NCI-H1092 treated with DMSO at 0.1 percent for 48 hours (cell line): ENCODE results near the gene ITPRID1.
A peak's percentile ranks its signal among the peaks of the same experiment; 100 is the strongest.

Source experiments
- DNase-seq: peaks from one replicate; lab custom pipeline; 2025; lab: John Stamatoyannopoulos, UW

The ITPRID1 gene

DNA sequence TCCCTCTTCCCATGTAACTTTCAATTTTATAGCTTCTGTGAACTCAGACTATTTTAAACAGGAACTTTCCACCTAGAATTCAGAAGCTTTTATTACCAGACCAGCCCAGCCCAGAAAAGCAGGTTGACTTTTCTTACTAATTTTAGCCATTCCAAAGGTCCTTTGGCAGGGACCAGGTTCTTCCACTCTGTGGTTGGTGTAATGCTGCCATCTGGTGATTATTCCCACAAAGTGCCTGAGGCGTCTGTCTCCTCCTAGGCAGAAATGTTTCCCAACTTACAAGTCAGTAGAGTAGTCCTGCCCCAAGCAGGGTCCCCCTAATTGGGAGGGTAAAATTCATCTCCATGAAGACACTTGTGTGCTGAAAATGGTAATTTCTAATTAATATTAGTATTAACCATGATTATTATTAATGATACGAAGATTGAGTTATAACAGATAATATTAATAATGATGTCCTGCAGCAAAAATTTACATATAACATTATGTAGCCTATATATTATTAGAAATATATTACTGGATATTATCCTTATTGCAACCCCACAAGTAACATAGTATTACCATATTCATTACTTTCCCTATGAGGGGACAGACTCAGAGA, 120.1 kb downstream of the ITPRID1 start:
- DNase-seq, result peak; percentile 36

DNA sequence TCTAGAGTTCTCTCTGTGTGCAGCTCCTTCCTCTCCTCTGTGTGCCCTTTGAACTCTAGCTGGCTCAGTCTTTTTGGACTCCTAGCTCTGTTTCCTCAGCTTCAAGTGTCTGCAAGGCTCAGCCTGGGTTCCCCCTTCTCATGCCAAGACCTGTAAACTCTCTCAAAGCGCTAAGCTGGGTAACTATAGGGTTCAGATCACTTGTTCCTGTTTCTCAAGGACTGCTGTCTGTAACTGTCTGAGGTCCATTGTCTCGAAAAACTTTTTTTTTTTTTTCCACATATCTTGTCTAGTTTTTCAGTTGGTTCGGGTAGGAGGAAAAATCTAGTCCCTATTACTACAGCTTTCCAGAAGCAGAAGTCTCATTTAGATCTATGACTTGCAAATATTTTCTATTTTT, 126.5 kb downstream of the ITPRID1 start:
- no peak for DNase-seq

DNA sequence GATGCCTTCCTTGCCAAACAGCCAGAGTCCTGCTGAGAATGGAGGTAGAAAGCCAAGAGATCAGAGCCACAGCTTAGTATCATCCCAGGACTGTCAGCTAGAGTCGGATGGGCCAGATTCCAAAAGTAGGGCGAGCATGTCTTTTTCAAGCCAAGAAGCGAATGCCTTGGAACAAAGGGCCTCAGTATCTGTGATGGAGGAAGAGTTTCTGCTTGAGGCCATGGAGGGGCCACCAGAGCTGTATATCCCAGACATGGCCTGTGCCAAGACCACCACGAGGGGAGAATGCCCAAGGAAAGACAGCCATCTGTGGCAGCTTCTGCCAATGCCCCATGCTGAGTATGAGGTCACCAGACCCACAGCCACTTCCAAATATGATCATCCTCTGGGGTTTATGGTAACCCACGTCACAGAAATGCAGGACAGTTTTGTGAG, 128.8 kb downstream of the ITPRID1 start:
- no peak for DNase-seq

GRCh38 chr7:31646942-31647341, 133.1 kb downstream of the ITPRID1 start:
- DNase-seq, result no peak

DNA sequence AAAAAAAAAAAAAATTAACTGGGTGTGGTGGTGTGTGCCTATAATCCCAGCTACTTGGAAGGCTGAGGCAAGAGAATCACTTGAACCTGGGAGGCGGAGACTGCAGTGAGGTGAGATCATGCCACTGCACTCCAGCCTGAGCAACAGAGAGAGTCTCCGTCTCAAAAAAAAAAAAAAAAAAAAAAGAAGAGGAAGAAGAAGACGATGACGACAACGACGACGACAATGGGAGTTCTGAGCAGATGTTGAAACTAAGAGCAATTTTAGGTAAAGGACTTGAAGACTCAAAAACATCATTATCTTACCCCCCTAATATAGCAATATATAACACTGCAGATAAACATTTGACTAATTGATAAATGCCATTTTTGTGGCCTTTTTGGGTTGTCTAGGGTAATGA, 133.6 kb downstream of the ITPRID1 start:
- no peak for DNase-seq

DNA sequence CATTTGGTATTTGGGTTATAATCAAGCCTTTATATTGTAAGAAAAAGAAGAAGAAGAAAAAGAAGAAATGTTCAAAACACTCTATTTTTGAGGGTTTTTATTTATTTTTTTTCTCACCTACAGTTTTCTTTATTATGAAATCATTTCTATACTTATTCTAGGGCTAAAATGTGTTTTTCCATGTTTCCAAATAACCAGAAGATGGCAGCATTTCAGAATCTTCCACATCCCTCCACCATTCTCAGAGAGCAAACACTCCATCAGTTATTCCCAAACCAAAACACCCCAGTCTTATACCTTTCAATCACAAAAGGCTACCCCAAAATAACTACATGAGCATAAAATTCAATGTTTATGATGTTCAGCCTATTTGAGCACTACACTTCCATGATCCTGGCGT, 134.4 kb downstream of the ITPRID1 start:
- peak; percentile 26 for DNase-seq

- no peak for DNase-seq
Observed at GRCh38 chr7:31648880-31649279, 135.0 kb downstream of the ITPRID1 start.

GRCh38 chr7:31651234-31652062, 137.6 kb downstream of the ITPRID1 start:
- DNase-seq, result no peak

DNA sequence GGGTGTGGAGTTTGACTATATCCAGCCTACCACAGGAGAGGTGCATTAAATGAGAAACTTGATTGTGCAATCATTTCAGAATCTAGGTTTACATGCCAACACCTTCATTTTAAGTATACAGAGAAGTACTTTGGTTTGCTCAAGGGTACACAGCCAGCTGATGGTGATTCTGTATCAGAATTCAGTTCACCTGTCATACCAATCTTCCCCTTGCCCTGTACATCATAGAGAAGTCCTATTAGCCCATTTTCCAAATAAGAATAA, 138.1 kb downstream of the ITPRID1 start:
- no peak for DNase-seq

- no peak for DNase-seq
Observed at GRCh38 chr7:31663072-31663471, 149.2 kb downstream of the ITPRID1 start.

DNA sequence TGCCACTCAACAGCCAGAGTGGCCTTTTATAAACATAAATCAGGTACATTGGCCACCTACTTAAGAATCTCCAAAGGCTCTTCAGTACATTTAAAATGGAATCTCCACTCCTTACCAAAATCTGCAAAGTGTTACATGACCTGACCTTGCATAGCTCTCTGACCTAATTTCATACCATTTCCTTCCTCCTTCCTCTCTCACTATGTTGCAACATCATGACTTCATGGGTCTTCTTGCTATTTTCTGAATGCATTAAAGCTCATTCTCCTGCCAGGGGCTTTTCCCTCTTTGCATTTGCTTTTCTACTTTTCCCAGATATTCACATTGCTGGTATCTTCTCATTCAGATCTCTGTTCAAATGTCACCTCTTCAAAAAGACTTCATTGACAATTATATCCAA, 151.0 kb downstream of the ITPRID1 start:
- no peak for DNase-seq

DNA sequence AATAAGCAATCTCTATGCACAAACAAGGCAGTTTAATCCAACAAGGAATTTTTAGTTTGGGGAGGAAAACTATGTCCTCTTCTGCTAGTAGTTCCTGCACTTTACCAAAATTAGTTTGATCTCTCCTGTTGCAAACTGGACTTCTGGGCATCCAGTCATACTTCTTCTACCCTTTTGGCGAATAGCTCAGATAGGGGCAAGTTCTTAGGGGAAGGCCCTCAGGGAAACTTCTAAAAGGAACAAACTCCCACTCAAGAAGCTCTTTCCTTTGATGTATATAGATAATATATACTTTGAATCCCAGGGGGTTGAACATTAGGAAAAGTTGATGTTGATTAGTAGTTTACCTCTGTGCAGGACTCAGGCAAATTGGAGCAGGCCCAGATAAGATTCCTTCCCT, 151.7 kb downstream of the ITPRID1 start:
- no peak for DNase-seq

DNA sequence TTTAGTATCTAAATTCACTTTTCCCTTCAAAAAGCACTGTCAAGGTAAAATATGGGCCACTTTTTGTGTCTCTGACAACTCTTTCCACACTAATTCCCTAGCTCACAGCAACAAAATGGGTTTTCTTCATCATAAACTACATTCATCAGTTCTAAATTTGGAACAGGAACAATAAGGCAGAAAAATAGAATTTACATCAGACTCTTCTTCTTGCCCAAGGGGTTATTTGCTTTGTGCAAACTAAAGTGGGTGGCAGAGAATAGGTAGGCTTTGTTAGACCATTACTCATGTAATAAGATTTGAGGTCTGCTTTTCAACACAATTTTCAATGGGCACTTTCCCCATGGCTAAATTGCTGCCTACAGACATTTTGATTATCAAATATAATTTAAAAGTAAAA, 155.6 kb downstream of the ITPRID1 start:
- no peak for DNase-seq

DNA sequence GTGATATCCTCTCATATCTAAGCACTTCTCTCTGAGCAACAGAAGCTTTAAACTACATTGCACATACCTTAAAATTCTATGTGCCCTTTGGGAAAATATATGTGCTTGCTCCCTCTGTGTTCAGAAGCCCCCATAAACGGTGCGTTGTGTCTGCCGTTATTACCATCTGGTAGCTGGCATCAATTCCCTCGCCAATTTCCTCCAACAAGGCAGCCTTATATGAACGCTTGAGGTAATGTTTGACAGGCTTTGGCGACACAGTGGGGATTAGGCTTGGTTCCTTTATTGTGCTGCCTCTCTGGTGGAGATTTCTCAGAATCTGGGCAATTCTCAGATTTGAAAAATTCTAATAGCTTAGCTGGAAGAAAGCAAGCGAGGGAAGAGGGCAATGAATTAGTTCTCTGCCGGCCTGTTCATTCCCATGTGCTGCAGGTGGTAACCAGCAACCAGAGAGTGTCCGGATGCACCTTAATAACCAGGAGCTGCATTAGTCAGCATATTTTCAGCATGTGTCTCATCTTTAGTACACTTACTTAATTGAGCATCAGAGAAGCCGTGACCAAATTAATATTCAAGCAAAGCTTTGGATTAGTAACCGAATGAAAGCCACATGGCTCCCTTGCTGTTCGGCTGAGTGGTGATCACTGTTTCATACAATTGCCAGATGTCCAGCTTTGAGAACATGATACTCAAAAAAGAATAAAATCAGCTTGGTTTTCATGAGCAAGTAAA, 165.8 kb downstream of the ITPRID1 start:
- peak; percentile 10 for DNase-seq

DNA sequence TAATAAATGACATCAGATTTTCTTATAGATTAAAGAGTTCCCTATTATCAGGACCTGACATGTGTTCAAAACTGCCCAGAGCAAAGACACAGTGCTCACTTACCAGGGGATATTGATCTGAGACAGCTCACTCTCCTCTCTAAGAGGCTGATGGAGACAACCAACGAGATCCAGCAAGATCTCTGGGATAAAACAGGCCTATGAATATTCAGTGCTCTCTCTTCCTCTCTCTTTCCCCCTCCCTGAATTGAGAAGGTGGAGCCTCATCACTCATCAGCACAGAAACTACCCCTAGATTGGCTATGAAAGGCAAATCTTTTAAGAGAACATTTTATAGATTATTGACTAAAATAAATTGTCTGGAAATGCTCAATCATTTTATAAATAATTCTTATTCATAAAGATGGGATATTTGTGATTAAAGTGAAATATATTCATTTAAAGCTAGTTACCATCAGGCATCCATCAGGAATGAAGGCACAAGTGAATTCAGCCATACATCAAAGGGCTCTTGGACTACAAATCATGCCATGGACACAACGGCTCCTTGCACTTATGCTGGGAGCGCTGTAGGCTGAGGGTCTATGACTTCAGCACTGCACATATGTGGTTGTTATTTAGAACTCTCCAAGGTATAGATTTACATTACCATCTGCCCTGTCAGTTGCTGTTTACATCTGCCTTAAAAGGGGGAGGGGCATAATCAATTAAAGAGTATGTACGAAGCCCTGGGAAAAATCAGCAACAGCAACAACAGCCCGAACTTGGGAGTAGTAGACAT, 169.7 kb downstream of the ITPRID1 start:
- DNase-seq, result no peak

DNA sequence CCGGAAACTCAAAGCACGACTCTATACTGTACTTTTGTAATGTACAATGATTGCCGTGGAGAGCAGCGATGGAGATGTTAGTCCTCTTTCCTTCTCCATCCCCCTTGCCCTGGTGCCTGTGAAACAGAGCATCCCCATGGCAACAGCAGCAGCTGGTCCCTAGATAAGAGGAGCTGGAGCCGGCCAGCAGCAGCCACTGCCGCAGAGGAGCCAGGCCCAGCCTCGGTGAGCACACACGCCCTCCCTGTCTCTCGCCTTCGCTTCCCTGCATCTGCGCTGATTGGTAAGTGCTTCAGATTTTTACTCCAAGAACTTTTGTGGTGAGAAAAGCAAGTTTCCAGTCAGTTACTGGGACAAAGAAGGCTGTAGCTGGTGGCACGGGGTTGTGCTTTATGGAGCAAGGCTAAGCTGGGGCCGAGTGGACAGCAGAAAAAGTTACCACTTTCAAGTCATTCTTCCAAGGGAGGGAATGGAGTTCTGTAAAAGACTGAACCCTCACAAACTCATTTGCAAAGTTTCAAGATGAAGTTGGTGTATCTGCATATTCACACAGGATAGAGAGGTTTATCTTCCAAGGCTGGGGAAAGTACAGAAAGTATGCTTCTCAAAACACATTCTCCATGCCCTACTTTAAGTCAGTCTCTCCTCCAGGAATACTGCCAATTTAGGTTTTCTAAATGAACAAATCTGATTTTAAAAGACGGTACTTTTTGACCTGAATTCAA, 173.3 kb downstream of the ITPRID1 start, which contains the start of gene PPP1R17:
Gene PPP1R17 (plus strand): TSS at position 192 of the 725 bp plus-strand sequence. CDS start 5,227 bp downstream, outside the sequence.
- DNase-seq, result peak; percentile 63

DNA sequence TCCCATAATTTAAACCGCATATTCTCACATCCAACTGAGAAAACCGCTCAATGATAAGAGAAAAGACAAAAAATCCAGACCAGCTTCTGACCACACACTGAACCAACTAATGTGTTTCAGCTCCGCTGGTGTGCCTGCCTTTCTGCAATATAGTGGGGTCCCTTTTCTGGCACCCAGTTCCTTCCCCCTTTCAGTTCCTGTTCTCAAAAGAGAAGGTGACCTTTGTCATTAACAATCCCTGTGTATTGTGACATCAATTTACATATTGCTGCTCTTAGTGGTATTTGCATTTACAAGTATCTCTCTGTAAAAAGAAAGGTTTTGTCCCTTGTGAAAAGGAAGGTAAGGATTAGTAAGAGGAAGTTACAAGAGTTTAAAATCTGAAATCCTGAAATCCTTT, 174.5 kb downstream of the ITPRID1 start:
- DNase-seq, result no peak

- no peak for DNase-seq
Observed at GRCh38 chr7:31688996-31689395, 175.1 kb downstream of the ITPRID1 start.

GRCh38 chr7:31690935-31691334, 177.0 kb downstream of the ITPRID1 start:
- peak; percentile 27 for DNase-seq

DNA sequence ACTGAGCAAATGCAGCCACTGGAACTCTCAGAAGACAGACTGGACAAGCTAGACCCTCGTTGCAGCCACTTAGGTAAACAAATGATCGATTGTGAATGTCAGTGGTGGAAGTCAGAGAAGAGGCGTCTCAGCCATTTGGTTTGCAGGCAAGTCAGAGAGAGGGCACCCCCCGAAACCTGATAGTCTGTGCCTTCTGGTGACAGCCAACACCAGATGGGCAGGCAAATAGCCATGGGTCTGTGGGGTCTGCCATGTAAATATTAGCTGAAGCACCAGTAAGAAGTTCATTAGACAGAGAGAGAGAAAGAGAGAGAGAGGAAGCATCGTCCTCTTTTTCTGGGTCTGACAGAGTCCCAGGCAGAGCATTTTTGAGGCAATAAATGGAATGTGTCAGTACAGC, 178.6 kb downstream of the ITPRID1 start:
- peak; percentile 62 for DNase-seq

- no peak for DNase-seq
Observed at GRCh38 chr7:31692871-31693270, 179.0 kb downstream of the ITPRID1 start.
